Measurements from ENCODE around the gene PHLPP1. TPM values are rescaled to one million over a fixed set of nuclear protein-coding genes. Genes with fewer than 3 reads are reported as not detected.

The PHLPP1 gene
- total RNA-seq, 2 donors from 2014 or later, result 22.1 to 24.2 TPM

DNA sequence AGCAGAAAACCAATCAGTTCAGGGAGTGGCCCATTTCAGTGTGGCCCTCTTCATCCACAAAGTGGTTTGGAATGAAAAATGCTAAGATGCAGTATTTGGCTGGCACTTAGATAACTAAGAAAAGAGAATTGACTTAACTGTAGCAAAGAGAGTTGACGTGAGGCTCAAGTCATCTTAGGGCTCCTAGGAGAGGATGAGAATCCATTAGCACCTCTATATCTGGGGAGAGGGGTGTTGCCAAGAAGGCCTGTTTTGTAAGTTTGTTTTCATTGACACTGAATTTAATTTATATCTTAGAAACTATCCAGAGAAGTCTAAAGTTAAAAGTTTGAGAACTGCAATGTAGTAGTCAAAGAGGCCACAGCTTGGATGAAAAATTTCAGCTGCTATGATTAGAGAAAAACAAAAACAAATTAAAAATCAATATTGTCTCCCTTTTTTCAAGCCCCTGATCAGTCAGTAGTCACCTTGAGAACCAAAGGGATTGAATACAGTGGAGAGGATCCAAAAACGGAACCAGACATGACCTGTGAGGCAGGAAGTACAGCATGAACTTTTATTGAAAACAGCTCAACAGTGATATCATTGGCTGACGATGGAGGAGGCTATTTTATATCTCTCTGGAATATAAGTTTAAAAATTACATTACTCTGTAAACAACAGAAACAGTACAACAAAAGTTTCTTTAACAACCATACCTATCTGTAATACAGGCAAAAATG is 52.7 kb downstream of the PHLPP1 start:
- Histone ChIP-seq H3K27me3 (no peaks in the 10 kb centered on the region), H3K4me3 (no peak overlapping the region), H3K27ac (no peak overlapping the region), H3K4me1 (no peaks in the 10 kb centered on the region), H3K9me3 (no peaks in the 10 kb centered on the region), H3K9ac (ENCODE audit: low read depth in 2 of 2, low read length in 2 of 2) (no peak overlapping the region), H3K36me3 (no peaks in the 10 kb centered on the region)
- TF ChIP-seq, protein P1, sequence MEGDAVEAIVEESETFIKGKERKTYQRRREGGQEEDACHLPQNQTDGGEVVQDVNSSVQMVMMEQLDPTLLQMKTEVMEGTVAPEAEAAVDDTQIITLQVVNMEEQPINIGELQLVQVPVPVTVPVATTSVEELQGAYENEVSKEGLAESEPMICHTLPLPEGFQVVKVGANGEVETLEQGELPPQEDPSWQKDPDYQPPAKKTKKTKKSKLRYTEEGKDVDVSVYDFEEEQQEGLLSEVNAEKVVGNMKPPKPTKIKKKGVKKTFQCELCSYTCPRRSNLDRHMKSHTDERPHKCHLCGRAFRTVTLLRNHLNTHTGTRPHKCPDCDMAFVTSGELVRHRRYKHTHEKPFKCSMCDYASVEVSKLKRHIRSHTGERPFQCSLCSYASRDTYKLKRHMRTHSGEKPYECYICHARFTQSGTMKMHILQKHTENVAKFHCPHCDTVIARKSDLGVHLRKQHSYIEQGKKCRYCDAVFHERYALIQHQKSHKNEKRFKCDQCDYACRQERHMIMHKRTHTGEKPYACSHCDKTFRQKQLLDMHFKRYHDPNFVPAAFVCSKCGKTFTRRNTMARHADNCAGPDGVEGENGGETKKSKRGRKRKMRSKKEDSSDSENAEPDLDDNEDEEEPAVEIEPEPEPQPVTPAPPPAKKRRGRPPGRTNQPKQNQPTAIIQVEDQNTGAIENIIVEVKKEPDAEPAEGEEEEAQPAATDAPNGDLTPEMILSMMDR (IDR thresholded peaks at IDR 0.05), result no peak
- DNase-seq, result no peak
- intact Hi-C loops (cut with DNase I), result no loop called here

DNA sequence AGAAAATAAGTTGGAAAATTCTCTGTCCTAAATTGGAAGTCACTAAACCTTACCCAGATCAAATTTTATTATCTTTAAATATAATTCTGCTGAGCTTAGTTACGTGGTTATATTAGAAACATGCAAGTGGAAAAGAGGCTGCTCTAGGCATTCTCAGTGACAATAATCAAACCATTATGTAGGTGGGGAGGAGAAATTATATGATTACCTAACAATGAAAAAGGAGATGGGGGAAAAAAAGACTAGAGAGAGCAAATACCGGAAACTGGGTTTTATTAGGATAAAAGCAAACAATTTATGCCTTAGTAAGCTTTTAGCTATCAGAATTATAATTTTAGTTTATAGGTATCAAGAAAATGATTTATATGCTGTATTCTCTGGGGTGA is 53.2 kb downstream of the PHLPP1 start:
- no peaks in the 10 kb centered on the region for H3K4me1 ChIP-seq
- H3K36me3 ChIP-seq, result no peaks in the 10 kb centered on the region
- no peak overlapping the region for H3K4me3 ChIP-seq
- H3K9me3 ChIP-seq, result no peaks in the 10 kb centered on the region
- no peaks in the 10 kb centered on the region for H3K27me3 ChIP-seq
- H3K9ac ChIP-seq (ENCODE audit: low read depth in 2 of 2, low read length in 2 of 2), result no peak overlapping the region
- TF ChIP-seq, protein P1 (IDR thresholded peaks at IDR 0.05), result no peak
- DNase-seq, result no peak
- intact Hi-C loops (cut with DNase I), result no loop called here
- no peak overlapping the region for H3K27ac ChIP-seq

DNA sequence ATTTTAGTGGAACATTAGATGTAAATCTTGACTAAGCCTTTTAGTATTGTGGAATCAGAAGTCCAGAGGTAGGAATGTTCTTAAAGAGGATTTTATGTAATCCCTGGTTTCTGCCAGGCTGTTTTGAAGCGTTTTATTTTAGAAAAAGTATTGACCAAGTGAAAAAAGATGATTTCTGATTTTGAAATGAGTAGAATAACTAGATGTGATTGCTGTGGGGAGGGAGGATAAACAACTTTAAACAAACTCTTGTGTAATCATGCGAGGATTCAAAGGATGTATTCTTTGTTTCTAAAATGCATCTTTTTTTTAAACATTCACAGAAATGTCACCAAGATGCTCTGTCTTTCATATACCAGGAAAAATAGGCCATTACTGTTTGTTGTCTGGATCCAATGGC is 53.9 kb downstream of the PHLPP1 start:
- no peak for DNase-seq
- Histone ChIP-seq H3K27me3 (no peaks in the 10 kb centered on the region), H3K4me1 (no peaks in the 10 kb centered on the region), H3K9ac (ENCODE audit: low read depth in 2 of 2, low read length in 2 of 2) (no peak overlapping the region), H3K27ac (no peak overlapping the region), H3K4me3 (no peak overlapping the region), H3K9me3 (no peaks in the 10 kb centered on the region), H3K36me3 (no peaks in the 10 kb centered on the region)
- intact Hi-C loops (cut with DNase I), result no loop called here
- TF ChIP-seq, protein P1 (IDR thresholded peaks at IDR 0.05), result no peak

DNA sequence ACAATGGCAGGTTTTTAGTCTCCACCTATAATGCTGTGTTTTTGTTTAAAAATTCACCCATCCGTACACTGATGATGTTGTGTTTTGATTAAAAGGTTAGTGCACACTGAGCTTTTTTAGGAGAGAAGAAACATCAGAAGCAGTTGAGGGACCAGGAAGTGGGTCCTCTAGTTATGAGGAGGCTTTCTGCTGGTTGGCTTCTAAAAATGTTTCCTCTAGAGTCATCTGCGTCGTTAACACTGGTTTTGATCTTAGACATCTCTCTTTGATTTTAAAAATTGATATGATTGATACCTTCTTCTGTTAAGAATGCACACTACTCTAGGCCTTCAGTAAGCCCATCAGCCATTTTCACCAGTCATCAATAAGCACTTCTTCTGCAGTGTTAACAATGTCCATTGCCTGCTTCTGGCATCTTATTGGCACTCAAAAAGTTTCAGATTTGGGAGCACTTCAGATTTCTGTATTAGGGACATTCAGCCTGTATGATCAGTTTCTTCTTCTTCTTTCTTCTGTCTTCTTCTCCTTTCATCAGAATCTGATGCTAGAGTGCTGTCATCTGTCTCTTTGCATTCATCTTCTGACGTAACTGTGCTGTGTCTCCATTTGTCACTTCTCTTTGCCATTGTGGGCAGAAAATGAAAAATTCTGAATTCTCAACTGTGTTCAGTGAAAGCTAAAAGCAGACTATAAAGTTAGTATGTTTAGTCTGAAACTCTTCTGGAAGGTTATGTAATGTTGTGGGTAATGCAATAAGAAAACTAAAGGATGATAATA is 56.3 kb downstream of the PHLPP1 start:
- TF ChIP-seq, protein P1 (IDR thresholded peaks at IDR 0.05), result no peak
- DNase-seq, result no peak

DNA sequence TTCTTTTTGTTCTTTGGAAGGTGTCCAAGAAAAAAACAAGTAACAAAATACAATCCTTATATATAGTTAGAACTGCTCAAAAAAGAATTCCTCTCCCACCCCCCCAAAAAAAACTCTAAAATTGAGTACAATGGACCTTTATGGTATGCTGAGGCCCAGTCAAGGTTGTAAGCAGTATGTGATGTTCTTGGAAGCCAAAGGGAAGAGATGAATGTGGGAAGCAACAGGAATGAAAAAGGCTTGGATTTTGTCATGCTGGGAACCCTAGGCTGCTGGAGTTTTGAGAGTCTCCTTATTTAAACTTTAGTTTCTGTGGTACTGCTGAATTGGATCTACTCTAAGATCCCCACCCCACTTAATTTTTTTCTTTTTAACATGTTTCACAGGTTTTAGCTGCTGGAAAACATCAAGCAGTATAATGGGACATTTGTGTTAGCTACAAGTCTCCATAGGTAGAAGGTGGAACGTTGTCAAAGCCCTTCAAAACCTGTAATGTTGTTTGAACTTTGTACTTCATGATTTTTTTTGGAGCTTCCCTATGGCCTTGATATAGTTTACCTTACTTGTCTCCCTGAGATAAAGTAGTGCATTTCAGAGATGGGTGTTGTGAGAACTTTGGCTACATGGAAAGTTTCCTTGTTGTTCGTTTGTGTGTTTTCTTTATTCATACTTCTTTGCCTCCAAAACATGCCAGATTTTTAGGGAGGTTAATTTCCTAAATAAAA is 57.7 kb downstream of the PHLPP1 start:
- H3K9me3 ChIP-seq, result no peaks in the 10 kb centered on the region
- H3K9ac ChIP-seq (ENCODE audit: low read depth in 2 of 2, low read length in 2 of 2), result no peak overlapping the region
- no peaks in the 10 kb centered on the region for H3K27me3 ChIP-seq
- H3K36me3 ChIP-seq, result no peaks in the 10 kb centered on the region
- DNase-seq, result no peak
- H3K4me1 ChIP-seq, result no peaks in the 10 kb centered on the region
- peak overlapping the region; percentile 31 for H3K27ac ChIP-seq
- TF ChIP-seq, protein P1 (IDR thresholded peaks at IDR 0.05), result no peak
- H3K4me3 ChIP-seq, result no peak overlapping the region
- intact Hi-C loops (cut with DNase I), result no loop called here

More for the DNA sequence above, 56.3 kb downstream of the PHLPP1 start:
- H3K36me3 ChIP-seq, result no peaks in the 10 kb centered on the region
- no peaks in the 10 kb centered on the region for H3K4me1 ChIP-seq
- H3K9me3 ChIP-seq, result no peaks in the 10 kb centered on the region
- no peak overlapping the region for H3K9ac ChIP-seq (ENCODE audit: low read depth in 2 of 2, low read length in 2 of 2)
- H3K27ac ChIP-seq, result no peak overlapping the region
- no peaks in the 10 kb centered on the region for H3K27me3 ChIP-seq
- H3K4me3 ChIP-seq, result no peak overlapping the region
- intact Hi-C loops (cut with DNase I), result no loop called here
